D721Med (cell line): ENCODE measurements around the gene GLRX.

Source experiments
- DNase-seq: peaks from one replicate; pipeline ENCODE4 v3.0.0; 2011; ENCODE audit warnings: low spot score; ENCODE audit not compliant: insufficient read length
- FAIRE-seq: peaks from 2 replicates; lab custom pipeline; 2011; peaks lifted over from hg19 to GRCh38; lab: Jason Lieb, UNC
- CTCF ChIP-seq: IDR thresholded peaks from 2 replicates; pipeline ENCODE4 v1.5.1; 2012; ENCODE audit warnings: mild to moderate bottlenecking, control low read depth; ENCODE audit not compliant: insufficient read depth; ENCODE audit errors: missing control alignments

GLRX gene

DNA sequence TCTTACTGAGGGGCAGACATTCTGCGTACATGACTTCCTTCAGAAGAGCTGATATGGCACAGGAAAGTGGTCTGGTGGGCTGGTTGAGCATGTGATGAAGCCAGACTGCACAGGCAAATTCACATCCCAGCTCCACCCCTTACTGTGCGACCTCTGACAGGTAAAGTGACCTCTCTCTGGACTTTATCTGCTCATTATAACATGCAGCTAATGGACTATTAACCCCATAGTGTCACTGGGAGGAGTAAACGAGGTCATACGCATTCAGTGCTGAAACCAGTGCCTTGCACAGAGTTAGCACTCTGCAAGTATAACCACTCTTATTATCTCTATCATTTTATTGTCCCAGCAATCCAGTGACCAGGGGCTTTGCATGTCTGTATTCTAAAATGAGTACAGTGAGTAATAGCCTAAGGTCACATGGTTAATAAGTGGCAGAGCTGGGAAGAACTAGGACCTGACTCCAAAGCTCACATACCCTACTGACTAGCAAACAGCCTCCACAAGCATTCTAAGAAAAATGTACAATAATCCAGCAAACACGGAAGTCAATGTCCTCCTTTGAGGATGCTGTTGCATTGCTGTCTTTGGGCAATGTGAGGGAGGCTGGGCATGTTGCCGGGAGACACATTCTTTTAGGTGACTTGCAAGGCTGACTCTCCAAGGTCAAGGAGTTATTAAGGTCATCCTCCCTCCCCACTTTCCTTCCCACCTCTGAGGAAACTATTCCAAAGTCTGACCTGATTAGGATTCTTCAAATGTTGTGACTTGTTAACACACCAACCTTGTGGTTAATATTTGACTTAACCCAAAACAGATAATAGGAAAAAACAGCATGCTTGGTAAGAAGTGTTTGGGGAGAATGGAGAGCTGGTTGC, 19.0 kb downstream of the GLRX start:
- FAIRE-seq, result no peak
- no peak for DNase-seq
- TF ChIP-seq CTCF, result no peak

DNA sequence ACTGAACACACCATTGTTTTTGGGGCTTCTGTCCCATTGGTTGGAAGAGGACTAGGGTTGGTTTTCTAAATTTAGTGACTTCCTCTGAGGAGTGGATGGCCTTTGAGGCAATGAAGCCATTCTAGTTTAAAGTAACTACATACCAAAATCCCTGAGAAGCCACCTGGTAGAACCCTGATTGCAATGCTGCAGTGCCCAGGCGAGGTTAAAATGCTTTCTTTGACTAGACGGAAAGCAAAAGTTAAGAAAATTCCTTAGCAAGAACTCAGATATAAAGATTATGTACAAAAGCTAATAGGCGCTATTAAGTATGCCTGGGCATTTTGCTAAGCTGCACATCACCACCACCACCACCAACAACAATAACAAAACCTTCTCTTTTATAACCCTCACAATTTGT, 20.6 kb downstream of the GLRX start:
- TF ChIP-seq CTCF, result no peak
- no peak for FAIRE-seq
- no peak for DNase-seq

DNA sequence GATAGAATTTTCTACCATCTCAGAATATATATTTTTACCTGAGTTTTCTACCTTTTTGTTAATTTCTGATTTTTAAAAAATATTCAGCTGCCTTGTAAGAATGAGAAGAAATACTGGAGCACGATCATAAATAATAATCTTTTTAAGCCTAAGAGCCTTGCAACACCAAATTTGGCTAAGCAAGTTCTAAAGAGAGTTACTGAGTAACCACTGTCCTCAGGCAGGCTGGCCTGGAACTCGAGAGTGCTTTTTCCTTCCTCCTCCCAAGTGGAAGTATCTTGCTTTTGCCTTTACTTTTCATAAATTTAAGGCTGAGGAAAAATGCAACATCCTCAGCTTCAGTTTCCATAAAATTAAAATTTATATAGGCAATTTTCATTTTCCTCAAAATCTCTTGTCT, 21.0 kb downstream of the GLRX start:
- TF ChIP-seq CTCF, result no peak
- no peak for DNase-seq
- FAIRE-seq, result no peak

DNA sequence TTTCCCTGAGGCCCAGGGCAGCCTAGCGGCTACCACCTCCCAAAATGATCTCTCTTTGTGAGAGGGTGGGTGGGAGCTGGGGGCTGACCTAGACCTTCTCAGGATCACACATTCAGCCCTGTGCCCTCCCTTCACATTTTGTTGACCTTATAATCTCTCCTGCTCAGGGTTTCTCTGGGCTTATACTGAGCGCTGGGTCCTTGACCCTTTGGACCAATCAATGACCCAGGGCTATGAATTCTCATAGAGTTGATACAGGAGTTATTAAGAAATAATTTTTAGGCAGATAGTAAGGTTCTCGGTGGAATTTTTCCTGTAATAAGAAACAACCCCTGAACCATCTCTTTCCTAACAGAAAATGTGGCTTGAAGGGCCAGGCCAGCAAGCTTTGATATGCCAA, 22.0 kb downstream of the GLRX start:
- FAIRE-seq (no peak), DNase-seq (no peak)
- no peak for TF ChIP-seq CTCF

GRCh38 chr5:95799191-95799835, 23.2 kb downstream of the GLRX start:
- no peak for FAIRE-seq

DNA sequence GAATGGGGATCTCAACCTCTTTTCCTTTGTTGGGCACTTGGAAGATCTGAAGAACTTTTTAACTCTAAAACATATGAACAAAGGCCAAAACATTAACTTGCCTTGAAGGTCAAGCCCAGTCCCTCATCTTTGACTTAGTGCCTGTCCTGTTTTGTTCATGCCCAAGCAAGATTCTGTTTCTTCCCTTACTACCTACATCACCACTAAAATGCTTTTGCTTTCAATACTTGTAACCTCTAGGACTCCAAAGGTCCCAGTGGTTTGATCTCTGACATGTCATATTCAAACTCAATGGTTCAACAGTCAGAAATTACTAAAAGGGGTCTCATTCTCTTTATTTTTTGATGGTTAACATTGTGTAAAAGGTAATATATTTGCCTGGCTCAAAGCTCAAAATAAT, 24.0 kb downstream of the GLRX start:
- FAIRE-seq (no peak), DNase-seq (no peak)
- no peak for TF ChIP-seq CTCF

More at GRCh38 chr5:95799191-95799835, 23.2 kb downstream of the GLRX start:
- TF ChIP-seq CTCF, result no peak
- DNase-seq, result no peak

DNA sequence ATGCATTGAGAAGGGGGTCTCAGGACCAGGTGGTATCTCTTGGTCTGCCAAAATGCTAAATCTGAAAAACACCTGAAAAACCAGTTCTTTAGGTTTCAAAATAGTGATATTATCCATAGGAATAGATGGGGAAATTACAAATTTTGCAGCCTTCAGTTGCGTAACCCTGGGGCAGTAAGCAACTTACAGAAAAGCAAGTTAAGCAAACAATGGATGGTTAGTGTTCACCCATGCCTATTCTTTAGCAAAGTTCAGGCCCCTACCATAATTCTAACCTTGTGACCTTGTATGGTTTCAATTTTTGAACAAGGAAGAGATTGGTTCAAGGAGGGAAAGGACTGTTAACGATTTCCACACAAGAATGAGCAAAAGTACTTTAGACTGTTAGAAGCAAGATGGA, 24.5 kb downstream of the GLRX start:
- FAIRE-seq, result no peak
- TF ChIP-seq CTCF, result no peak
- no peak for DNase-seq
